Astrocyte (in vitro differentiated cells and primary cell): Measurements from ENCODE around the gene CST3. TPM values are rescaled to one million over a fixed set of nuclear protein-coding genes. Genes with fewer than 3 reads are reported as not detected.

Experiments
- DNase-seq: peaks from one replicate; pipeline ENCODE4 v3.0.0-alpha.2; 2010; ENCODE audit warnings: low read depth
- FAIRE-seq: peaks from 2 replicates; lab custom pipeline; 2011; peaks lifted over from hg19 to GRCh38; lab: Jason Lieb, UNC
- H2AFZ ChIP-seq: 2 replicates; pipeline ENCODE4 v1.6.0; 2012; ENCODE audit warnings: low read depth, low read length, inconsistent platforms
- H3K27ac ChIP-seq: 2 replicates; pipeline ENCODE4 v1.5.1; 2011; ENCODE audit warnings: low read depth, low read length, inconsistent platforms
- H3K27me3 ChIP-seq: 2 replicates; pipeline ENCODE4 v1.6.0; 2011; ENCODE audit warnings: low read length, inconsistent platforms; ENCODE audit not compliant: insufficient read depth
- H3K36me3 ChIP-seq: 2 replicates; pipeline ENCODE4 v1.5.1; 2011; ENCODE audit warnings: low read length, inconsistent platforms; ENCODE audit not compliant: insufficient read depth
- H3K4me1 ChIP-seq: 2 replicates; pipeline ENCODE4 v1.5.1; 2011; ENCODE audit warnings: low read length, inconsistent platforms; ENCODE audit not compliant: insufficient read depth
- H3K4me2 ChIP-seq: 2 replicates; pipeline ENCODE4 v1.6.0; 2012; ENCODE audit warnings: low read length, inconsistent platforms
- H3K4me3 ChIP-seq: 2 replicates; pipeline ENCODE4 v1.5.1; 2011; ENCODE audit warnings: low read depth, mild to moderate bottlenecking, low read length, inconsistent platforms; ENCODE audit not compliant: insufficient read depth
- H3K79me2 ChIP-seq: 2 replicates; pipeline ENCODE4 v1.6.0; 2012; ENCODE audit warnings: mild to moderate bottlenecking, low read length, inconsistent platforms; ENCODE audit not compliant: insufficient read depth
- H3K9ac ChIP-seq: 2 replicates; pipeline ENCODE4 v1.6.0; 2012; ENCODE audit warnings: mild to moderate bottlenecking, low read length, inconsistent platforms
- H3K9me3 ChIP-seq: 2 replicates; pipeline ENCODE4 v1.5.1; 2012; ENCODE audit warnings: low read depth, mild to moderate bottlenecking, low read length, inconsistent platforms; ENCODE audit not compliant: insufficient read depth
- H4K20me1 ChIP-seq: 2 replicates; pipeline ENCODE4 v1.6.0; 2012; ENCODE audit warnings: low read length, inconsistent platforms; ENCODE audit not compliant: insufficient read depth
- H3K27ac Mint-ChIP-seq: one replicate; pipeline ENCODE4 v1.8.0; 2021; ENCODE audit warnings: mild to moderate bottlenecking, mixed read lengths; ENCODE audit not compliant: unreplicated experiment
- H3K27me3 Mint-ChIP-seq: one replicate; pipeline ENCODE4 v1.8.0; 2021; ENCODE audit warnings: low read depth, mixed read lengths; ENCODE audit not compliant: unreplicated experiment
- H3K36me3 Mint-ChIP-seq: one replicate; pipeline ENCODE4 v1.8.0; 2021; ENCODE audit warnings: low read depth, mixed read lengths; ENCODE audit not compliant: unreplicated experiment
- H3K4me1 Mint-ChIP-seq: one replicate; pipeline ENCODE4 v1.8.0; 2021; ENCODE audit warnings: low read depth, mixed read lengths; ENCODE audit not compliant: unreplicated experiment
- H3K4me3 Mint-ChIP-seq: one replicate; pipeline ENCODE4 v1.8.0; 2021; ENCODE audit warnings: mild to moderate bottlenecking, moderate library complexity, mixed read lengths; ENCODE audit not compliant: unreplicated experiment
- H3K9me3 Mint-ChIP-seq: one replicate; pipeline ENCODE4 v1.8.0; 2021; ENCODE audit warnings: mild to moderate bottlenecking, mixed read lengths; ENCODE audit not compliant: unreplicated experiment
- CTCF ChIP-seq: IDR thresholded peaks from 2 replicates; pipeline ENCODE4 v1.5.1; 2011; ENCODE audit warnings: low read depth, mild to moderate bottlenecking, inconsistent platforms, low read length, moderate library complexity; ENCODE audit not compliant: insufficient read depth
- EZH2 ChIP-seq: IDR thresholded peaks from 2 replicates; pipeline ENCODE4 v1.6.1; 2012; ENCODE audit warnings: mild to moderate bottlenecking, low read length, inconsistent platforms; ENCODE audit not compliant: insufficient read depth
- total RNA-seq: library from RNA; stranded (reverse); gene quantifications from 2 replicates; pipeline ENCODE4 v1.2.1, GENCODE V29; 2021

Gene CST3
- total RNA-seq, 1 donor from 2014 or later: 316 TPM

GRCh38 chr20:23652371-23652770 is 14.6 kb upstream of the CST3 start:
- H3K36me3 ChIP-seq: no peaks in the 10 kb centered on the region
- H3K9ac ChIP-seq: no peak overlapping the region
- H2AFZ ChIP-seq: no peak overlapping the region
- H3K4me3 Mint-ChIP-seq: no peak overlapping the region
- DNase-seq (no peak), FAIRE-seq (no peak)
- peaks cover 3% of the 10 kb centered on the region for H3K27me3 Mint-ChIP-seq
- no peaks in the 10 kb centered on the region for H3K79me2 ChIP-seq
- no peak overlapping the region for H3K4me2 ChIP-seq
- H4K20me1 ChIP-seq: no peaks in the 10 kb centered on the region
- peak overlapping the region; percentile 10 for H3K27ac Mint-ChIP-seq
- no peaks in the 10 kb centered on the region for H3K9me3 ChIP-seq
- no peaks in the 10 kb centered on the region for H3K9me3 Mint-ChIP-seq
- peaks cover 2% of the 10 kb centered on the region for H3K27me3 ChIP-seq
- H3K27ac ChIP-seq: no peak overlapping the region
- no peak for TF ChIP-seq EZH2
- no peak for TF ChIP-seq CTCF
- H3K36me3 Mint-ChIP-seq: no peaks in the 10 kb centered on the region
- no peaks in the 10 kb centered on the region for H3K4me1 ChIP-seq
- H3K4me3 ChIP-seq: no peak overlapping the region
- H3K4me1 Mint-ChIP-seq: peaks cover 6% of the 10 kb centered on the region

GRCh38 chr20:23651117-23651516 is 13.4 kb upstream of the CST3 start:
- DNase-seq (no peak), FAIRE-seq (no peak)
- Mint-ChIP-seq H3K4me1 (peaks cover 6% of the 10 kb centered on the region), H3K36me3 (no peaks in the 10 kb centered on the region), H3K27ac (no peak overlapping the region), H3K27me3 (peaks cover 5% of the 10 kb centered on the region), H3K9me3 (no peaks in the 10 kb centered on the region), H3K4me3 (no peak overlapping the region)
- no peaks in the 10 kb centered on the region for H4K20me1 ChIP-seq
- no peak overlapping the region for H2AFZ ChIP-seq
- H3K9me3 ChIP-seq: no peaks in the 10 kb centered on the region
- no peak overlapping the region for H3K9ac ChIP-seq
- no peaks in the 10 kb centered on the region for H3K4me1 ChIP-seq
- no peak overlapping the region for H3K27ac ChIP-seq
- no peak for TF ChIP-seq EZH2
- no peak for TF ChIP-seq CTCF
- H3K79me2 ChIP-seq: no peaks in the 10 kb centered on the region
- H3K36me3 ChIP-seq: no peaks in the 10 kb centered on the region
- no peak overlapping the region for H3K4me2 ChIP-seq
- peaks cover 2% of the 10 kb centered on the region for H3K27me3 ChIP-seq
- no peak overlapping the region for H3K4me3 ChIP-seq

GRCh38 chr20:23649830-23650417 is 12.2 kb upstream of the CST3 start:
- no peaks in the 10 kb centered on the region for H3K9me3 ChIP-seq
- peaks cover 6% of the 10 kb centered on the region for H3K4me1 Mint-ChIP-seq
- no peaks in the 10 kb centered on the region for H3K79me2 ChIP-seq
- no peak overlapping the region for H3K27ac ChIP-seq
- H3K9me3 Mint-ChIP-seq: no peaks in the 10 kb centered on the region
- no peak overlapping the region for H3K27ac Mint-ChIP-seq
- TF ChIP-seq CTCF (no peak), EZH2 (no peak)
- H3K4me1 ChIP-seq: no peaks in the 10 kb centered on the region
- no peaks in the 10 kb centered on the region for H3K36me3 ChIP-seq
- H3K4me3 Mint-ChIP-seq: no peak overlapping the region
- no peak overlapping the region for H2AFZ ChIP-seq
- no peaks in the 10 kb centered on the region for H3K36me3 Mint-ChIP-seq
- FAIRE-seq (no peak), DNase-seq (no peak)
- H3K27me3 Mint-ChIP-seq: peaks cover 8% of the 10 kb centered on the region
- H3K4me2 ChIP-seq: no peak overlapping the region
- peaks cover 2% of the 10 kb centered on the region for H3K27me3 ChIP-seq
- H4K20me1 ChIP-seq: no peaks in the 10 kb centered on the region
- no peak overlapping the region for H3K4me3 ChIP-seq
- H3K9ac ChIP-seq: no peak overlapping the region
